Chondrocyte (in vitro differentiated cells): Measurements from ENCODE around the gene PDCD6IP. TPM values are rescaled to one million over a fixed set of nuclear protein-coding genes. Genes with fewer than 3 reads are reported as not detected.

Experiments
- DNase-seq: peaks from one replicate; pipeline ENCODE4 v3.0.0; 2021; ENCODE audit warnings: mixed read lengths, low spot score
- H3K27ac Mint-ChIP-seq: one replicate; pipeline ENCODE4 v1.8.0; 2021; ENCODE audit warnings: mild to moderate bottlenecking, moderate library complexity, mixed read lengths; ENCODE audit not compliant: unreplicated experiment
- H3K27me3 Mint-ChIP-seq: 2 replicates; pipeline ENCODE4 v1.8.0; 2021; ENCODE audit warnings: low read depth, mixed read lengths
- H3K36me3 Mint-ChIP-seq: 2 replicates; pipeline ENCODE4 v1.8.0; 2021; ENCODE audit warnings: low read depth, mixed read lengths
- H3K4me1 Mint-ChIP-seq: 2 replicates; pipeline ENCODE4 v1.8.0; 2021; ENCODE audit warnings: low read depth, mild to moderate bottlenecking, mixed read lengths
- H3K4me3 Mint-ChIP-seq: one replicate; pipeline ENCODE4 v1.8.0; 2021; ENCODE audit warnings: mild to moderate bottlenecking, moderate library complexity, mixed read lengths; ENCODE audit not compliant: unreplicated experiment
- H3K9me3 Mint-ChIP-seq: 2 replicates; pipeline ENCODE4 v1.8.0; 2021; ENCODE audit warnings: low read depth, mixed read lengths
- total RNA-seq: library from RNA; stranded (reverse); gene quantifications from 3 replicates; pipeline ENCODE4 v1.2.1, GENCODE V29; 2021
- TF ChIP-seq, protein P1 (sequence below): fragments of 200-600 bp; sonication (generic); IDR thresholded peaks from 2 replicates; pipeline ENCODE4 v1.5.0; 2021; ENCODE audit warnings: antibody characterized with exemption, mild to moderate bottlenecking, moderate library complexity

The PDCD6IP gene
- total RNA-seq, 1 donor from 2014 or later: 260 TPM

DNA sequence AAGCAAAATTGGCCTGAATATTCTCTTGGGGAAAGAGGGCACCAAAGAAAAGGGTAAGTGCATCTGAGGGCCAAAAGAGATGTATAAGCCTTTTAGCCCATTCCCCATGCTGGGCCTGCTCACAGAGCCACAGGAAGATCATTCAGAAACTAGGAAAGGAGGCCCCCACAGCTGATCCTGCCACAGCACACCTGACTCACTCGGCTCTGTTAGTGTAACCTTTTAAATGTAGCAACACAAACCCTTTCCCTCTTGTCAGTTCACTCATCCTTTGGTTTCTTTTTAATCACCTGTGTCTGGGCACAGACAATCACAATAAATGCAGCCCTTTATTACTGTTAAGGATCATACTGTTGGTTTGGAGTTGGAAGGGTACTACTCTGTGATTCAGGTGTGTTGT lies 69.9 kb downstream of the PDCD6IP start:
- DNase-seq: no peak
- TF ChIP-seq, protein P1, sequence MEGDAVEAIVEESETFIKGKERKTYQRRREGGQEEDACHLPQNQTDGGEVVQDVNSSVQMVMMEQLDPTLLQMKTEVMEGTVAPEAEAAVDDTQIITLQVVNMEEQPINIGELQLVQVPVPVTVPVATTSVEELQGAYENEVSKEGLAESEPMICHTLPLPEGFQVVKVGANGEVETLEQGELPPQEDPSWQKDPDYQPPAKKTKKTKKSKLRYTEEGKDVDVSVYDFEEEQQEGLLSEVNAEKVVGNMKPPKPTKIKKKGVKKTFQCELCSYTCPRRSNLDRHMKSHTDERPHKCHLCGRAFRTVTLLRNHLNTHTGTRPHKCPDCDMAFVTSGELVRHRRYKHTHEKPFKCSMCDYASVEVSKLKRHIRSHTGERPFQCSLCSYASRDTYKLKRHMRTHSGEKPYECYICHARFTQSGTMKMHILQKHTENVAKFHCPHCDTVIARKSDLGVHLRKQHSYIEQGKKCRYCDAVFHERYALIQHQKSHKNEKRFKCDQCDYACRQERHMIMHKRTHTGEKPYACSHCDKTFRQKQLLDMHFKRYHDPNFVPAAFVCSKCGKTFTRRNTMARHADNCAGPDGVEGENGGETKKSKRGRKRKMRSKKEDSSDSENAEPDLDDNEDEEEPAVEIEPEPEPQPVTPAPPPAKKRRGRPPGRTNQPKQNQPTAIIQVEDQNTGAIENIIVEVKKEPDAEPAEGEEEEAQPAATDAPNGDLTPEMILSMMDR: no peak
- Mint-ChIP-seq H3K27me3 (no peaks in the 10 kb centered on the region), H3K27ac (no peak overlapping the region), H3K4me1 (no peaks in the 10 kb centered on the region), H3K4me3 (no peak overlapping the region), H3K9me3 (peaks cover 1% of the 10 kb centered on the region), H3K36me3 (peaks cover 25% of the 10 kb centered on the region)

DNA sequence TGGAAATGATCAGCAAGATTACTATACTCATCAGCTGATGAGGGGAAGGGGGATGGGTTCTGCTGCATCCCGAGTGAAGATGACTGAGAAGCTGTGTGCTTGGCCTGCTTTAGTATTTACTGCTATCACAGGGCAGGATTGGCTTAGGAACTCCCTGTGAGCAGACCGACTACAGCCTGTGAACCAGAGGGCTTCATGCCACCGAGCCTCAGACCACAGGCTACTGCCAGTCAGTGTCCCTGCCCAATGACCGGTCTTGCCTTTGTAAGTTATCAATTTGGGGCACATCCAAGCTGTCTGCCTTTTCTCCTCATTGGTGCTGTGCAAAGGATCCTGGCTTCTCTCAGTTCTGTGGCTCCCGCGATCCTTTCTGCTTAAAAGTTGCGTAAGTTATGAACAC lies 71.5 kb downstream of the PDCD6IP start:
- TF ChIP-seq, protein P1: no peak
- H3K4me3 Mint-ChIP-seq: no peak overlapping the region
- H3K27me3 Mint-ChIP-seq: no peaks in the 10 kb centered on the region
- H3K9me3 Mint-ChIP-seq: peaks cover 3% of the 10 kb centered on the region
- no peak for DNase-seq
- peaks cover 17% of the 10 kb centered on the region for H3K36me3 Mint-ChIP-seq
- no peak overlapping the region for H3K27ac Mint-ChIP-seq
- no peaks in the 10 kb centered on the region for H3K4me1 Mint-ChIP-seq

- TF ChIP-seq, protein P1: no peak
- Mint-ChIP-seq H3K27me3 (no peaks in the 10 kb centered on the region), H3K9me3 (peaks cover 3% of the 10 kb centered on the region), H3K4me3 (no peak overlapping the region), H3K27ac (no peak overlapping the region), H3K36me3 (peaks cover 10% of the 10 kb centered on the region), H3K4me1 (no peaks in the 10 kb centered on the region)
- DNase-seq: no peak
Measured at GRCh38 chr3:33874815-33875214, 76.4 kb downstream of the PDCD6IP start.

- H3K36me3 Mint-ChIP-seq: peaks cover 5% of the 10 kb centered on the region
- no peak for DNase-seq
- no peaks in the 10 kb centered on the region for H3K27me3 Mint-ChIP-seq
- peaks cover 3% of the 10 kb centered on the region for H3K9me3 Mint-ChIP-seq
- no peak overlapping the region for H3K4me3 Mint-ChIP-seq
- no peak overlapping the region for H3K27ac Mint-ChIP-seq
- no peaks in the 10 kb centered on the region for H3K4me1 Mint-ChIP-seq
- TF ChIP-seq, protein P1: no peak
Measured at GRCh38 chr3:33875680-33876079, 77.2 kb downstream of the PDCD6IP start.

DNA sequence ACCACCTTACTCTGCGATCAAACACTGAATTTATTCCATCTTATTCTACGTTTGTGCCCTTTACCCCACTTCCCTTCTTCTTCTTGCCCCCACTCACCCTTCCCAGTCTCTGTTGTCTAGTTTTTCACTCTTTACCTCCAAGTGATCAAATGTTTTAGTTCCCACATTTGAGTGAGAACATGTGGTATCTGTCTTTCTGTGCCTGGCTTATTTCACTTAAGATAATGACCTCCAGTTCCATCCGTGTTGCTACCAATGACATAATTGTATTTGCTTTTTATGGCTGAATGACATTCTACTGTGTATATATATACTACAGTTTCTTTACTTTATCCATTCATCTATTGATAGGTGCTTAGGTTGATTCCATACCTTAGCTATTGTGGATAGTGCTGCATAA lies 78.8 kb downstream of the PDCD6IP start:
- no peak for DNase-seq
- H3K36me3 Mint-ChIP-seq: peaks cover 5% of the 10 kb centered on the region
- H3K4me3 Mint-ChIP-seq: no peak overlapping the region
- TF ChIP-seq, protein P1: no peak
- H3K27me3 Mint-ChIP-seq: no peaks in the 10 kb centered on the region
- H3K4me1 Mint-ChIP-seq: no peaks in the 10 kb centered on the region
- H3K27ac Mint-ChIP-seq: no peak overlapping the region
- peaks cover 3% of the 10 kb centered on the region for H3K9me3 Mint-ChIP-seq
